ENCODE results near the gene NCAPG2. TPM values are rescaled to one million over a fixed set of nuclear protein-coding genes. Genes with fewer than 3 reads are reported as not detected.

NCAPG2 gene
- total RNA-seq, 2 experiments from 2014 or later: 61.8 to 111 TPM

GRCh38 chr7:158664406-158664805, 40.2 kb downstream of the NCAPG2 start:
- Histone ChIP-seq H3K4me1 (ENCODE audit: insufficient read depth, low read length, poor library complexity, severe bottlenecking) (no peaks in the 10 kb centered on the region), H3K27ac (ENCODE audit: low read depth, low read length, poor library complexity, severe bottlenecking) (no peak overlapping the region), H3K9me3 (ENCODE audit: low read length) (no peaks in the 10 kb centered on the region), H4K20me1 (ENCODE audit: insufficient read depth, low read length) (no peaks in the 10 kb centered on the region), H2AFZ (ENCODE audit: low read length) (no peak overlapping the region), H3K79me2 (ENCODE audit: insufficient read depth, low read depth, low read length) (no peaks in the 10 kb centered on the region), H3K4me3 (ENCODE audit: low read depth, low read length, poor library complexity, severe bottlenecking) (no peak overlapping the region), H3K9me2 (ENCODE audit: insufficient read depth, low read length) (no peaks in the 10 kb centered on the region), H3K36me3 (ENCODE audit: insufficient read depth, low read length) (peaks cover 83% of the 10 kb centered on the region), H3K4me2 (ENCODE audit: low read length) (no peak overlapping the region)
- no TSS peak for BruUV-seq (replicated peaks)
- TF ChIP-seq EZH2phosphoT487 (IDR thresholded peaks at IDR 0.05; ENCODE audit: borderline replicate concordance, low read depth, low read length) (no peak), CTCF (conservative IDR thresholded peaks at IDR 0.05; ENCODE audit: low read length) (no peak)
- intact Hi-C loops (cut with micrococcal nuclease; ENCODE audit: unreplicated experiment): no loop called here
- DNase-seq (ENCODE audit: low spot score): no peak
- ChIA-PET POLR2A (interaction anchor here (0.6 to 1.3 kb wide), 2 partner anchors 10 to 128 kb away, joined by 4 to 6 read pairs; no protein-coding TSS in a partner anchor), CTCF (ENCODE audit: unreplicated experiment) (no interaction called here)

GRCh38 chr7:158663428-158663741, 41.2 kb downstream of the NCAPG2 start:
- POLR2A ChIA-PET: no interaction called here
- intact Hi-C loops (cut with micrococcal nuclease; ENCODE audit: unreplicated experiment): no loop called here
- no TSS peak for BruUV-seq (replicated peaks)
- H3K4me3 ChIP-seq (ENCODE audit: low read depth, low read length, poor library complexity, severe bottlenecking): no peak overlapping the region
- no peaks in the 10 kb centered on the region for H3K9me3 ChIP-seq (ENCODE audit: low read length)
- CTCF ChIA-PET (ENCODE audit: unreplicated experiment): no interaction called here
- no peak overlapping the region for H2AFZ ChIP-seq (ENCODE audit: low read length)
- no peak for TF ChIP-seq EZH2phosphoT487 (IDR thresholded peaks at IDR 0.05; ENCODE audit: borderline replicate concordance, low read depth, low read length)
- TF ChIP-seq CTCF (conservative IDR thresholded peaks at IDR 0.05; ENCODE audit: low read length): no peak
- no peaks in the 10 kb centered on the region for H4K20me1 ChIP-seq (ENCODE audit: insufficient read depth, low read length)
- H3K36me3 ChIP-seq (ENCODE audit: insufficient read depth, low read length): peaks cover 84% of the 10 kb centered on the region
- H3K9me2 ChIP-seq (ENCODE audit: insufficient read depth, low read length): no peaks in the 10 kb centered on the region
- H3K4me1 ChIP-seq (ENCODE audit: insufficient read depth, low read length, poor library complexity, severe bottlenecking): no peaks in the 10 kb centered on the region
- H3K27ac ChIP-seq (ENCODE audit: low read depth, low read length, poor library complexity, severe bottlenecking): no peak overlapping the region
- H3K79me2 ChIP-seq (ENCODE audit: insufficient read depth, low read depth, low read length): no peaks in the 10 kb centered on the region
- no peak overlapping the region for H3K4me2 ChIP-seq (ENCODE audit: low read length)
- DNase-seq (ENCODE audit: low spot score): no peak

GRCh38 chr7:158662610-158663427, 41.8 kb downstream of the NCAPG2 start:
- ChIA-PET POLR2A (no interaction called here), CTCF (ENCODE audit: unreplicated experiment) (no interaction called here)
- intact Hi-C loops (cut with micrococcal nuclease; ENCODE audit: unreplicated experiment): no loop called here
- H3K4me1 ChIP-seq (ENCODE audit: insufficient read depth, low read length, poor library complexity, severe bottlenecking): no peaks in the 10 kb centered on the region
- no peak overlapping the region for H3K4me3 ChIP-seq (ENCODE audit: low read depth, low read length, poor library complexity, severe bottlenecking)
- no peaks in the 10 kb centered on the region for H3K9me3 ChIP-seq (ENCODE audit: low read length)
- no peaks in the 10 kb centered on the region for H3K79me2 ChIP-seq (ENCODE audit: insufficient read depth, low read depth, low read length)
- H2AFZ ChIP-seq (ENCODE audit: low read length): no peak overlapping the region
- peaks cover 84% of the 10 kb centered on the region for H3K36me3 ChIP-seq (ENCODE audit: insufficient read depth, low read length)
- no peaks in the 10 kb centered on the region for H3K9me2 ChIP-seq (ENCODE audit: insufficient read depth, low read length)
- no TSS peak for BruUV-seq (replicated peaks)
- H3K4me2 ChIP-seq (ENCODE audit: low read length): no peak overlapping the region
- DNase-seq (ENCODE audit: low spot score): no peak
- H3K27ac ChIP-seq (ENCODE audit: low read depth, low read length, poor library complexity, severe bottlenecking): no peak overlapping the region
- TF ChIP-seq CTCF (conservative IDR thresholded peaks at IDR 0.05; ENCODE audit: low read length): no peak
- no peak for TF ChIP-seq EZH2phosphoT487 (IDR thresholded peaks at IDR 0.05; ENCODE audit: borderline replicate concordance, low read depth, low read length)
- H4K20me1 ChIP-seq (ENCODE audit: insufficient read depth, low read length): no peaks in the 10 kb centered on the region
